IMR-90 (cell line): ENCODE measurements around the gene MEIS3. TPM values are rescaled to one million over a fixed set of nuclear protein-coding genes. Genes with fewer than 3 reads are reported as not detected.

Experiments
- ATAC-seq: fragments of 200-7000 bp; cut with Tn5 transposase; 2 replicates; pipeline ENCODE4 v1.9.1; 2020; ENCODE audit warnings: low read depth, mild to moderate bottlenecking, moderate library complexity
- BruUV-seq: library from RNA; stranded (reverse); fragments of 400-500 nt; replicated peaks from 2 replicates; lab custom pipeline; 2021; lab: Mats Ljungman, UMichigan
- CTCF ChIA-PET: fragments of 300-600 bp; formaldehyde crosslinking; extraction: SDS; loops from one replicate; lab custom pipeline; 2021; ENCODE audit warnings: antibody characterized with exemption; lab: Yijun Ruan, JAX
- POLR2A ChIA-PET: fragments of 300-600 bp; sonication (Branson Sonifier 250); formaldehyde crosslinking; loops from one replicate; lab custom pipeline; 2022; ENCODE audit warnings: antibody characterized with exemption; ENCODE audit not compliant: unreplicated experiment; lab: Charles Lee
- DNase-seq: peaks from one replicate; pipeline ENCODE4 v3.0.0; 2013
- H2AFZ ChIP-seq: replicated peaks from 2 replicates; pipeline ENCODE3; 2013; ENCODE audit warnings: low read length, mild to moderate bottlenecking; ENCODE audit not compliant: poor library complexity
- H2AK5ac ChIP-seq: 2 replicates; pipeline ENCODE4 v1.6.1; 2013; ENCODE audit warnings: low read depth, low read length, inconsistent platforms
- H2AK9ac ChIP-seq: replicated peaks from 2 replicates; pipeline ENCODE3; 2013; ENCODE audit warnings: mild to moderate bottlenecking, low read depth, low read length, moderate library complexity; ENCODE audit not compliant: poor library complexity
- H2BK120ac ChIP-seq: 2 replicates; pipeline ENCODE4 v1.6.1; 2013; ENCODE audit warnings: low read depth, low read length, inconsistent platforms
- H2BK15ac ChIP-seq: 3 replicates; pipeline ENCODE4 v1.6.1; 2013; ENCODE audit warnings: low read depth, low read length, inconsistent platforms
- H2BK20ac ChIP-seq: 2 replicates; pipeline ENCODE4 v1.6.1; 2013; ENCODE audit warnings: low read depth, mild to moderate bottlenecking, inconsistent platforms, low read length, moderate library complexity
- H2BK5ac ChIP-seq: 2 replicates; pipeline ENCODE4 v1.6.1; 2013; ENCODE audit warnings: mild to moderate bottlenecking, low read depth, low read length, inconsistent platforms; ENCODE audit not compliant: poor library complexity, severe bottlenecking
- H3K14ac ChIP-seq: replicated peaks from 2 replicates; pipeline ENCODE4 v1.6.1; 2013; ENCODE audit warnings: low read depth, low read length, inconsistent platforms
- H3K18ac ChIP-seq: 2 replicates; pipeline ENCODE4 v1.6.1; 2013; ENCODE audit warnings: low read depth, low read length, control low read depth
- H3K23ac ChIP-seq: 2 replicates; pipeline ENCODE4 v1.6.1; 2013; ENCODE audit warnings: low read depth, low read length, inconsistent platforms
- H3K27ac ChIP-seq: 2 replicates; pipeline ENCODE4 v1.5.1; 2013; ENCODE audit warnings: mild to moderate bottlenecking, control low read depth, low read length; ENCODE audit not compliant: insufficient read depth
- H3K27me3 ChIP-seq: 2 replicates; pipeline ENCODE4 v1.6.1; 2013; ENCODE audit warnings: low read length; ENCODE audit not compliant: control insufficient read depth, insufficient read depth
- H3K36me3 ChIP-seq: 2 replicates; pipeline ENCODE4 v1.6.1; 2013; ENCODE audit warnings: low read length, mixed read lengths; ENCODE audit not compliant: control insufficient read depth, insufficient read depth
- H3K4ac ChIP-seq: 2 replicates; pipeline ENCODE4 v1.6.1; 2013; ENCODE audit warnings: low read depth, low read length, inconsistent platforms
- H3K4me1 ChIP-seq: 2 replicates; pipeline ENCODE4 v1.6.1; 2013; ENCODE audit warnings: low read length, mixed read lengths; ENCODE audit not compliant: control insufficient read depth, insufficient read depth
- H3K4me2 ChIP-seq: 2 replicates; pipeline ENCODE4 v1.6.1; 2013; ENCODE audit warnings: low read depth, mild to moderate bottlenecking, control low read depth, low read length, moderate library complexity
- H3K4me3 ChIP-seq: 2 replicates; pipeline ENCODE4 v1.5.1; 2013; ENCODE audit warnings: low read depth, mild to moderate bottlenecking, control low read depth, low read length, moderate library complexity; ENCODE audit not compliant: insufficient read depth
- H3K56ac ChIP-seq: 2 replicates; pipeline ENCODE4 v1.6.1; 2013; ENCODE audit warnings: low read length, inconsistent platforms; ENCODE audit not compliant: insufficient read depth; ENCODE audit errors: extremely low read depth
- H3K79me1 ChIP-seq, 2 experiments: 2 replicates each; pipeline ENCODE4 v1.6.1; 2013; ENCODE audit warnings: low read length in 2 of 2, inconsistent platforms in 1 of 2, low read depth in 1 of 2
- H3K9ac ChIP-seq: 2 replicates; pipeline ENCODE4 v1.6.1; 2013; ENCODE audit warnings: low read depth, low read length, control low read depth
- H3K9me1 ChIP-seq: 2 replicates; pipeline ENCODE4 v1.6.1; 2013; ENCODE audit warnings: low read length, inconsistent platforms; ENCODE audit not compliant: insufficient read depth
- H3K9me3 ChIP-seq: 2 replicates; pipeline ENCODE4 v1.6.1; 2013; ENCODE audit warnings: low read length; ENCODE audit not compliant: control insufficient read depth, insufficient read depth
- H4K20me1 ChIP-seq: 2 replicates; pipeline ENCODE4 v1.6.1; 2013; ENCODE audit warnings: low read length, inconsistent platforms; ENCODE audit not compliant: insufficient read depth
- H4K5ac ChIP-seq: 2 replicates; pipeline ENCODE4 v1.6.1; 2013; ENCODE audit warnings: mild to moderate bottlenecking, low read depth, low read length, control low read depth
- H4K8ac ChIP-seq, 2 experiments: 2 replicates each; pipeline ENCODE4 v1.6.1; 2013; ENCODE audit warnings: low read depth in 2 of 2, low read length in 2 of 2, control low read depth in 1 of 2, inconsistent platforms in 1 of 2
- H4K91ac ChIP-seq: 2 replicates; pipeline ENCODE4 v1.6.1; 2013; ENCODE audit warnings: low read depth, low read length, inconsistent platforms; ENCODE audit not compliant: insufficient read depth
- BHLHE40 ChIP-seq: fragments of 150-350 bp; IDR thresholded peaks from 2 replicates; pipeline ENCODE4 v1.6.1; 2016; ENCODE audit warnings: mild to moderate bottlenecking, low read depth, low read length
- CEBPB ChIP-seq: IDR thresholded peaks from 2 replicates; pipeline ENCODE4 v1.6.1; 2012; ENCODE audit warnings: low read depth, low read length, improper control_type of control experiment
- CHD1 ChIP-seq: IDR thresholded peaks from 2 replicates; pipeline ENCODE4 v1.6.1; 2012; ENCODE audit warnings: low read depth, low read length, improper control_type of control experiment
- CTCF ChIP-seq: conservative IDR thresholded peaks from 2 replicates; pipeline ENCODE4 v1.5.1; 2012; ENCODE audit warnings: mild to moderate bottlenecking, low read depth, low read length, improper control_type of control experiment
- FOS ChIP-seq: fragments of 150-350 bp; IDR thresholded peaks from 2 replicates; pipeline ENCODE4 v1.6.1; 2016; ENCODE audit warnings: low read depth, low read length
- MAFK ChIP-seq: IDR thresholded peaks from 2 replicates; pipeline ENCODE4 v1.6.1; 2012; ENCODE audit warnings: low read depth, low read length, improper control_type of control experiment
- MAZ ChIP-seq: IDR thresholded peaks from 2 replicates; pipeline ENCODE4 v1.6.1; 2012; ENCODE audit warnings: low read depth, mild to moderate bottlenecking, low read length, improper control_type of control experiment, moderate library complexity, borderline replicate concordance
- MXI1 ChIP-seq: IDR thresholded peaks from 2 replicates; pipeline ENCODE4 v1.6.1; 2012; ENCODE audit warnings: low read depth, mild to moderate bottlenecking, low read length, moderate library complexity, borderline replicate concordance
- POLR2A ChIP-seq: IDR thresholded peaks from 2 replicates; pipeline ENCODE4 v1.6.1; 2012; ENCODE audit warnings: mild to moderate bottlenecking, low read depth, low read length
- RAD21 ChIP-seq: IDR thresholded peaks from 2 replicates; pipeline ENCODE4 v1.6.1; 2012; ENCODE audit warnings: low read length, improper control_type of control experiment
- RFX5 ChIP-seq: IDR thresholded peaks from 2 replicates; pipeline ENCODE4 v1.8.0; 2012; ENCODE audit warnings: low read depth, mild to moderate bottlenecking, low read length, moderate library complexity
- SMC3 ChIP-seq: fragments of 150-350 bp; IDR thresholded peaks from 2 replicates; pipeline ENCODE4 v1.6.1; 2016; ENCODE audit warnings: low read depth, mild to moderate bottlenecking, antibody characterized with exemption, low read length, moderate library complexity
- WGBS, 2 experiments: methylation state at CpG; one replicate each; pipeline versions ENCODE4 v1.1.5 to v1.1.7; 2013; ENCODE audit warnings: missing lambda C conversion rate in 2 of 2; ENCODE audit not compliant: insufficient read length in 1 of 2; ENCODE audit errors: extremely low coverage in 2 of 2; 5-methylcytosine and 5-hydroxymethylcytosine counted together
- dilution Hi-C: fragments of 300-500 bp; cut with HindIII; formaldehyde crosslinking; loops from one replicate; pipeline ENCODE4 v1.14.3; 2018; ENCODE audit warnings: low sequenced_read_pairs; ENCODE audit not compliant: unreplicated experiment
- in situ Hi-C: fragments of 300-500 bp; cut with MboI; formaldehyde crosslinking; loops from 3 replicates; pipeline ENCODE4 v1.14.3; 2019; ENCODE audit warnings: low sequenced_read_pairs, inconsistent platforms, mixed read lengths
- intact Hi-C: fragments of 100-400 bp; cut with micrococcal nuclease; formaldehyde crosslinking; loops from 2 replicates; pipeline ENCODE4 v1.10.0; 2022
- polyA plus RNA-seq, 3 experiments: library from polyadenylated mRNA; depleted of rRNA; stranded (reverse); fragments of >200 nt; gene quantifications; 2 replicates each; pipeline ENCODE4 v1.2.3, GENCODE V29; 2012; ENCODE audit warnings: low replicate concordance in 1 of 3
- total RNA-seq: library from RNA; depleted of rRNA; stranded (reverse); fragments of >200 nt; gene quantifications from 2 replicates; pipeline ENCODE4 v1.2.3, GENCODE V29; 2012

Gene MEIS3
- total and polyA plus RNA-seq, 2 of the 4 experiments (the other 2 are of a cell fraction) = 32.4 to 33.0 TPM

GRCh38 chr19:47435196-47435595 is 15.9 kb upstream of the MEIS3 start (continued):
- TF ChIP-seq MXI1 (no peak), MAFK (no peak), CEBPB (no peak)

GRCh38 chr19:47434088-47434487 is 14.8 kb upstream of the MEIS3 start:
- no peak overlapping the region for H3K56ac ChIP-seq
- no peak overlapping the region for H3K14ac ChIP-seq
- intact Hi-C loops (no loop called here), dilution Hi-C loops (no loop called here), in situ Hi-C loops (loop anchor here (10.0 kb wide), 1 partner anchor 351 kb away; no protein-coding TSS in a partner anchor)
- POLR2A ChIA-PET = no interaction called here
- H2BK5ac ChIP-seq = no peak overlapping the region
- peaks cover under 1% of the 10 kb centered on the region; the same call in 1 of the 2 replicates for H3K9me1 ChIP-seq
- H3K27me3 ChIP-seq = peaks cover 6% of the 10 kb centered on the region
- H4K20me1 ChIP-seq = peaks cover 4% of the 10 kb centered on the region; the same call in 1 of the 2 replicates
- H3K4me3 ChIP-seq = no peak overlapping the region
- H4K8ac ChIP-seq = no peak overlapping the region
- 0 out of 2 replicates have a peak, but pooled peaks cover 2% of the 10 kb centered on the region for H3K4me1 ChIP-seq
- H4K5ac ChIP-seq = no peak overlapping the region
- no peak overlapping the region for H2AK5ac ChIP-seq
- H3K9ac ChIP-seq = no peak overlapping the region
- WGBS, 2 experiments = 80% methylated on average over 2 of the region's 7 CpGs; no CpG with 5 or more reads in 1 of the 2 experiments
- no peak overlapping the region for H4K91ac ChIP-seq
- no peak overlapping the region for H2BK15ac ChIP-seq
- H3K4me2 ChIP-seq = no peak overlapping the region
- CTCF ChIA-PET = interaction anchor here (0.6 to 3.2 kb wide), 4 partner anchors 75 to 273 kb away, joined by 3 to 20 read pairs (median 6); partner anchors contain the start of gene DHX34
- no peak overlapping the region for H2BK20ac ChIP-seq
- no peaks in the 10 kb centered on the region for H3K36me3 ChIP-seq
- H2BK120ac ChIP-seq = no peak overlapping the region
- H2AFZ ChIP-seq = no peak overlapping the region
- H3K18ac ChIP-seq = no peak overlapping the region
- TF ChIP-seq FOS = no peak
- TF ChIP-seq RAD21 = no peak
- TF ChIP-seq RFX5 = no peak
- TF ChIP-seq POLR2A = no peak
- no peak for TF ChIP-seq CHD1
- no peak for TF ChIP-seq BHLHE40
- no peak for TF ChIP-seq MAZ
- TF ChIP-seq MAFK = no peak
- TF ChIP-seq CTCF = no peak
- no peak for TF ChIP-seq CEBPB
- TF ChIP-seq SMC3 = no peak
- no peak for TF ChIP-seq MXI1
- H3K4ac ChIP-seq = no peak overlapping the region
- DNase-seq (no peak), ATAC-seq (no peak)
- no peak overlapping the region for H3K27ac ChIP-seq
- no peak overlapping the region for H2AK9ac ChIP-seq
- no peak overlapping the region for H3K23ac ChIP-seq
- no peaks in the 10 kb centered on the region for H3K9me3 ChIP-seq
- H3K79me1 ChIP-seq = no peaks in the 10 kb centered on the region
- BruUV-seq = no TSS peak
